HG02623 (cell line): ENCODE results near the gene CHRM4.

Experiments
- ATAC-seq: cut with Tn5 transposase; IDR thresholded peaks from one replicate; pipeline ENCODE4 v1.9.1; 2021; ENCODE audit warnings: moderate library complexity; ENCODE audit not compliant: unreplicated experiment

CHRM4 gene

DNA sequence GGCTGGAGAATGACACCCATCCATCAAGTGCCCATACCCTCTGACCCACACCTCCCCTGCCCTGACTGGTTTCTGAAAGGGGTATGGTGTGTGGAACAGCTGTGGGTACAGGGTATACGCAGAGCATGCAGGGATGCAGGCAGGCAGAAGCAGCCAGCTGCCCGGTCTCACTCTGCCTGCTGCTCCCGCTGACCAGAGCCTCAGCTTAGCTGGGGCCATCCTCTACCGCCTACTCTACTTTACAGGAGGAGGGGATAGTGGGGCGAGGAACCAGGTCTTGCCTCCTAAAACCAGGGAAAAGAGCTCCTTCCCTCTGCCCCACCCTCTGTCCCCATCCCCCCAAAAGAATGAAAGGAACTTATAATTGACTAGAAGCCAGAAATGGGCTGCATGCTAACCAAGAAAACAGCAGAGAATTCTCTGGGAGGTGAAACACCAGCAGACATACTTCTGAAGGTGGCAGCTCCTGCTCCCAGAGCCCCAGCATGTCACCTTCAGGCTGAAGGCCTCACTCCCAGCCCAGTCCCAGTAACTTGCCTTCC lies 13.0 kb upstream of the CHRM4 start:
- no peak for ATAC-seq

DNA sequence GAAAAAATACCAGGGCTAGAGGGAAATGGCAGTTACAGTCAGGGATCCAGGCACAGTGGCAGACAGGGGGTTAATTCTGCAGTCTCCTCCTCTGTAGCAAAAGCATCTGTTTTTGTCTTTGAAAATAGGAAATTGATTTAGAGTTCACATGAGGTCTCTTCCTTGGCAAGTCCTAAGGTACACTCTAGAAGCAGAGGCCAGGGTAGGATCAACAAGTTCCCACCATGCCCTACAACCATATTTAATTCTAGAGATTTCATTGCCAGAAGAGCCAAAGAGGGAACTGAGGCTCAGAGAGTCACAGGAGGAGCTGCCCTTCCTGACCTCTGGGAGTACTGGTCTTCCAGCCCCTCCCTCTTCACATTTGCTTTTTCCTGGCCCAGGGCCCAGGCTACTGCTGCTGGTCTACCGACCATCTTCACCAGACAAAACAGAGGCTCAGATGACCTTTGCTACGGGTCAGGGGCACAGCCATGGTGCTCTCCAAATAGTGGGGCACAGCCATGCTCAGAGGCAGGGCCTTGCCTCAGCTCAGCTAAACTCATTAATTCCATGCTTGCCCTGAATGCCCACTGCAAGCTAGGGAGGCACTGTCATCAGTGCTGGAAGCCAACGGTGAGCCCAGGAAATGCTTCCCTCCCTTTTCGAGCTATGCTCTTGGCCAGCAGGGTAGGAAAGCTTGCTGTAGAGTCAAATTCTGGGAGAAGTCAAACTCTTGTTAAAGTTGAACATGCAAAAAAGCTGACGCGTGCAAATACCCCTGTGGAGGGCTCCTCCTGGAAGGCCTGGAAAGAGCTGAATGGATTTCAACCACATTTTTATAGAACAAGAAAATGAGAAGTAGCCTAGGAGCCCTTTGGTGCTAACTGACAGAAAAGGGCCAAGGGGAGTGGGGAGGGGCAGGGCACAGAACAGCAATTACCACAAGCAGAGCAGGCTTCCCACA lies 11.7 kb upstream of the CHRM4 start:
- ATAC-seq, result no peak

GRCh38 chr11:46397526-46397925 lies 6.0 kb upstream of the CHRM4 start:
- ATAC-seq, result no peak

DNA sequence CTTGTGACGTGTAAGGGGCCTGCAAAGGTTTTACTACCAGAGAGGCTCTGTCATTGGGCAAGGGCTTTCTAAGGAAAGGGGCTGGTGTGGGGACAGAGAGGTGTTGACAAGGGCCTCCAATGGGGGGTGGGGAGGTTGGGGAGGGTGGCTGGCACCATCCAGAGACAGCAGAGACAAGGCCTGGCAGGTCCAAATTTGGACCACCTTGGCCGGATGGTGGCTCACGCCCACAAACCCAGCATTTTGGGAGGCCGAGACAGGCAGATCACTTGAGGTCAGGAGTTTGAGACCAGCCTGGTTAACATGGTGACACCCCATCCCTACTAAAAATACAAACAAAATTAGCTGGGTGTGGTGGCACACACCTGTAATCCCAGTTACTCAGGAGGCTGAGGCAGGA lies 2.2 kb upstream of the CHRM4 start:
- ATAC-seq, result no peak

DNA sequence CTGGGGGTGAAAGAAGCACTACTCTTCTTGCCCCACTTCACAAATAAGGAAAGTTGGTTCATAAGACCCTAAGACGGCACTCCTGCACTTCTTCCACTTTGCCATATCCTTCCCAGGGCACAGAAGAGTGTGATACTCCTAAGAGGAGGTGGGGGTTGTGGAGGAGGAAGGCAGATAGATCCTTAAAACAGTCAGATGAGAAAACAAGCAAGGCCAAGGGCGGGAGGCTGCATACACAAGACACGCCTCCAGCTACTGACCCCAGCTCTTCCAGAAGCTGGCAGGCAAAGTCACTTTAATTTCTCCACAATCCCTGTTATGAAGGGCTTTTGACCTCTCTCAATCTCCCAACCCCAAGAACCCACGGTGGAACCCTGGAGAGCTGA lies 1.6 kb upstream of the CHRM4 start:
- ATAC-seq, result no peak

DNA sequence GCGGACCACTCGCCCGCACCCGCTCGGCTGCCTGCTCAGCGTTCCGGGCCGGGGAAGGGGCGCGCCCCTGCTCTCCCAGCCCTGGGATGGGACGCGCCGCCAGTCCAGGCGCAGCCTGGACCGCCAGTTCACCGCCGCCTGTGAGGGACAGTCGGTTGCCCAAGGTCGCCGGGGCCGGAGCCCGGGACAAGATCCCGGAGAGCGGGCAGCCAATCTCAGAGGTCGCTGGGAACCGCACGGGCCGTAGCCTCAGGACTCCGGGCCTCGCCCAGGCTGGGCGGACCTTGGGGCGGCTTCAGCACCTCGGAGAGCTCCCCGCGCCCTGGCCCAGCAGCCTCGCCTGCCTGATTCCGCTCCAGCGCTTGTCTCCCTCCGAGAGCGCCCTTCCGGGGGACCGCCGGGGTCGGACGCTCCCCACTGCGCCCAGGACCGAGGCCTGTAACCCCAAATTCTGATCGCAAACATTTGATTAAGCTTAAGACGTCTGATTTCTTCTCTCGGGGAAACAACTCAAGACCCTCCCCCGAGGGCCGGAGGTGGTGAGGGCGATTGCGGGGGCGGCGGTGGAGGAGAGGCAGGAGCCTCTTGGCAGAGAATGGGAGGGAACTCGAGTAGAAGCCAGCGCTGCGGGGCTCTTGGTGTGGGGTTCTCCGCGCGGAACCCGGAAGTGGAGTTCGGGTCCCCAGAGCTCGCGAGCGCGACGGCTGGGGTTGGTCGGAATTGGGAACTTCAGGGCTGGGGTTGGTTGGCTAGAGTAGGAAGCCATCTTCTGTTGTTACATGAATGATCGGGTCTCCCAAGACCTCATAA lies 1.1 kb upstream of the CHRM4 start:
- ATAC-seq, result peak; percentile 45

DNA sequence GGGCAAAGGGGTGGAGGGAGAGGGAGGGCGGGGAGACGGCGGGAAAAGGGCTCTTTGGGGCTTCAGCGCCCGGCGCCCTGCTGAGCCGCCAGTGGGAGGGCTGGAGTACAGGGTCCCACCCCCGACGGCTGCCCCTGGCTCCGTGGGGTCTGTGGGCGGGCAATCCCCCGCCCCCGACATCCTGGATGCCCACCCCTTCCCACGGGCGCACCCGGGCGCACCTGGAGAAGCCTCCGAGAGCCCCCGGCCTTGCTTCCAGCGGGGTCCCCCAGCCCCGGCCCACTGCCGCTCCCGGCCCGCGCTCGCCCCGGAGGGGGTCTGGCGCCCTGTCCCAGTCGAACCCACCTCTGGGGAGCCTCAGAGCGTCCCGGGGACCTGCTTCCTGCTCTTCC lies 394 bp downstream of the CHRM4 start:
- ATAC-seq, result no peak

GRCh38 chr11:46390331-46391171 lies 1.0 kb downstream of the CHRM4 start:
- ATAC-seq, result no peak

- peak; percentile 41 for ATAC-seq
Observed at GRCh38 chr11:46389450-46390330, 1.9 kb downstream of the CHRM4 start.

DNA sequence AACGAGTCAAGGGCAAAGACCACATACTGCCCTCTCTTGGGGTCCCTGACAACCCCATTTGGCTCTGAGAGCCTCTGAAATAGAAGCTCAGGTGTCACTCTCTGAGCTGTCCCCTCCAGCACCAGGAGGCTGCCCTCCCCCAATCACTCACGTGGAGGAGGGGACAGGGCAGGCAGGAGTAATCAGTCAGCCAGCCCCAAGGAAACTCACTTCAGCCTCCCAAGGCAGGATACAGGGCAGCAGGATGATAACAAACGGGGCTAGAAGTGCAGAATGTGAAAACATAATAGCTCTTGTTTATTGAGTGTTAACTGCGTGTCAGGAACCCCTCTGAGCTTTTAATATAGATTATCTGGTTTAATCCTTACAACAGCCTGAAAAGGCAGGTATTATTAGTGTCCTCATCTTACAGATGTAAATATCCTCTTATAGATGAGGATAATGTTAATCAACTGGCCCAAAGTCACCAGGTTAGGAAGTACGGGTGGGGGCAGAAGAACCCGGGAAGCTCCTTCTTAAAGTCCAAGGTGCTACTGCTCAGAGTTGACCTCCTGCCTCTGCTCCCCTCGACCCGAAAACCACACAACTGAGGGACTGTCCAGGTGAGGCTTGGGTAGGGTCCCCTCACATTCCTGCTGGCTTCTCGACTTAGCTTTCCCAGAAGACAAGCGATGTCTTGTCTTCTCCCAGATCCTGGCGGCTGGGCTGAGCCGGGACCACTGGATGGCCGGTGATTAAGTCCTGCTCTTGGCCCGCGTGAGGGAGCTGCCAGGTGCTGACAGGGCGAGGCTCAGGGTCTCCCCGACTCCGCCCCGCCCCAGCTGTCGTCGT lies 2.7 kb downstream of the CHRM4 start:
- ATAC-seq, result no peak

- ATAC-seq, result no peak
Observed at GRCh38 chr11:46387919-46388618, 3.5 kb downstream of the CHRM4 start.

DNA sequence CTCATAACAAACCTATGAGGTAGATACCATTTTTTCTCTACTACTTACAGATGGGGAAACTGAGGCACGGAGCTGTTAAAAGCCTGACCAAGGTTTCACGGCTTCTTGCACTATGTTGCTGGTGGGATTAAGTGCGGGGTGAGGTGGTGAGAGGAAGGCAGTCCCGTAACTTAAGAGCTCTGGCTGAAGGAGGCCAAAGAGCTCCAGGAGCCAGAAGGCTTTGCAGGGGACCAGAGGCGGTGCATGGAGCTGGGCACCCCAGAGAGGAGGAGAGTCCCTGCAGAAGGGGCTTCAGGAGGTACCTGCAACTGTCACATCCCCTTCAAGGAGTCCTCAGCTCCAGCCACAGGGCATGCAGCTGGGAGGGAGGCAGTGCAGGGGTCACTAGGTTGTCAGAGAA lies 4.1 kb downstream of the CHRM4 start:
- ATAC-seq, result no peak

- no peak for ATAC-seq
Observed at GRCh38 chr11:46386674-46387073, 4.9 kb downstream of the CHRM4 start.

DNA sequence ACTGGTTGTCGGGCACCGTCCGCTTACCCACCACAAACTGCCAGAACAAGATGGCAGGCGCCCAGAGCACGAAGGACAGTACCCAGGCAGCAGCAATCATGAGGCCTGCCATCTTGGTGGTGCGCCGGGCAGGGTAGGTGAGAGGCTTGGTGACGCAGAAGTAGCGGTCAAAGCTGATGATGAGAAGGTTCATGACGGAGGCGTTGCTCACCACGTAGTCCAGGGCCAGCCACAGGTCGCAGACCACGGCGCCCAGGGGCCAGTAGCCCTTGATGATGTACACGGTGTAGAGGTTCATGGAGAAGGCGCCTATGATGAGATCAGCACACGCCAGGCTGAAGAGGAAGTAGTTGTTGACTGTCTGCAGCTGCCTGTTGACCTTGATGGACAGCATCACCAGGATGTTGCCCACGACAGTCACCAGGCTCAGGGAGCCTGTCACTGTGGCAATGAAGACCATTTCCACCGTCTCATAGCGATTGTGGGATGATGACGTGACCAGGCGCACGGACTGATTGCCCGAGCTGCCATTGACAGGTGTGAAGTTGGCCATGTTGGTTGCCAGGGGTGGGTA lies 5.5 kb downstream of the CHRM4 start:
- no peak for ATAC-seq

- no peak for ATAC-seq
Observed at GRCh38 chr11:46385169-46386004, 6.2 kb downstream of the CHRM4 start.

- no peak for ATAC-seq
Observed at GRCh38 chr11:46383974-46384701, 7.4 kb downstream of the CHRM4 start.

DNA sequence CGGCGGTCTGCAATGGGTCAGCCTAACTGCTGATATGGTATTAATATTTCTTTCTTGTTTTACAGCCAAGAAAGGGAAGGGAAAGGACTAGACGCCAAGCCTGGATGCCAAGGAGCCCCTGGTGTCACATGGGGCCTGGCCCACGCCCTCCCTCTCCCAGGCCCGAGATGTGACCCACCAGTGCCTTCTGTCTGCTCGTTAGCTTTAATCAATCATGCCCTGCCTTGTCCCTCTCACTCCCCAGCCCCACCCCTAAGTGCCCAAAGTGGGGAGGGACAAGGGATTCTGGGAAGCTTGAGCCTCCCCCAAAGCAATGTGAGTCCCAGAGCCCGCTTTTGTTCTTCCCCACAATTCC lies 8.2 kb downstream of the CHRM4 start:
- ATAC-seq, result no peak
